HCT116 (cell line): Measurements from ENCODE around the gene ADGRF5. TPM values are rescaled to one million over a fixed set of nuclear protein-coding genes. Genes with fewer than 3 reads are reported as not detected.

Experiments
- ATAC-seq: fragments of 200-7000 bp; cut with Tn5 transposase; 2 replicates; pipeline ENCODE4 v1.9.1; 2020; ENCODE audit warnings: mild to moderate bottlenecking, moderate library complexity
- BruUV-seq: library from RNA; stranded (reverse); fragments of 400-500 nt; replicated peaks from 2 replicates; lab custom pipeline; 2021; lab: Mats Ljungman, UMichigan
- CTCF ChIA-PET: fragments of 300-600 bp; sonication (Branson Sonifier 250); formaldehyde crosslinking; loops from one replicate; lab custom pipeline; 2021; ENCODE audit warnings: antibody characterized with exemption; lab: Charles Lee
- POLR2A ChIA-PET: fragments of 300-600, 350-600 bp; sonication (Branson Sonifier 250); formaldehyde crosslinking; loops from one replicate; lab custom pipeline; 2021; ENCODE audit warnings: antibody characterized with exemption; lab: Charles Lee
- RAD21 ChIA-PET, 2 experiments: fragments of 300-600 bp; sonication (Branson Sonifier 250); formaldehyde crosslinking; loops; one replicate each; lab custom pipeline; 2023; ENCODE audit warnings: low total read pairs in 2 of 2; ENCODE audit not compliant: uncharacterized antibody in 2 of 2, unreplicated experiment in 2 of 2, low non-redundant PET in 1 of 2; lab: Charles Lee
- DNase-seq: peaks from one replicate; pipeline ENCODE4 v3.0.0-alpha.2; 2010; ENCODE audit warnings: low read depth, low spot score
- H2AFZ ChIP-seq: fragments of 200-600 bp; shearing (Covaris generic), sonication (generic); 2 replicates; pipeline ENCODE4 v1.6.1; 2017; ENCODE audit warnings: low read depth, mixed run types, mixed read lengths, antibody characterized with exemption, low read length; ENCODE audit not compliant: poor library complexity, severe bottlenecking
- H3K27ac ChIP-seq: 2 replicates; pipeline ENCODE4 v1.5.1; 2012; ENCODE audit warnings: low read depth, low read length
- H3K27me3 ChIP-seq: fragments of 200-600 bp; sonication (generic); 2 replicates; pipeline ENCODE4 v1.6.1; 2016; ENCODE audit warnings: mixed run types, low read length, mixed read lengths; ENCODE audit not compliant: insufficient read depth
- H3K36me3 ChIP-seq, 2 experiments: fragments of 200-500 bp in 1 of 2; fragments of 200-600 bp in 1 of 2; sonication (Bioruptor generic) in 1 of 2; sonication (generic) in 1 of 2; 2 replicates each; pipeline versions ENCODE4 v1.5.1 to v1.6.1; 2014 to 2016; ENCODE audit warnings: low read length in 2 of 2, inconsistent platforms in 1 of 2, mixed read lengths in 1 of 2, mixed run types in 1 of 2; ENCODE audit not compliant: insufficient read depth in 2 of 2, control insufficient read depth in 1 of 2
- H3K4me1 ChIP-seq, 2 experiments: fragments of 200-600 bp in 1 of 2; sonication (generic) in 1 of 2; 2 replicates each; pipeline versions ENCODE4 v1.5.1 to v1.6.1; 2012 to 2017; ENCODE audit warnings: low read length in 2 of 2, inconsistent platforms in 1 of 2, mild to moderate bottlenecking in 1 of 2, mixed read lengths in 1 of 2, mixed run types in 1 of 2, moderate library complexity in 1 of 2; ENCODE audit not compliant: insufficient read depth in 2 of 2, control insufficient read depth in 1 of 2
- H3K4me2 ChIP-seq: fragments of 200-600 bp; sonication (generic); 2 replicates; pipeline ENCODE4 v1.6.1; 2017; ENCODE audit warnings: mixed run types, low read length, mixed read lengths
- H3K4me3 ChIP-seq, 2 experiments: fragments of 200-600 bp in 1 of 2; sonication (generic) in 1 of 2; replicated peaks in 1 of 2; 2 replicates each; pipeline ENCODE4 v1.5.1; 2011 to 2016; ENCODE audit warnings: low read length in 2 of 2, control low read depth in 1 of 2, low read depth in 1 of 2, mild to moderate bottlenecking in 1 of 2, mixed read lengths in 1 of 2, mixed run types in 1 of 2
- H3K79me2 ChIP-seq: fragments of 200-600 bp; sonication (generic); 2 replicates; pipeline ENCODE4 v1.6.1; 2017; ENCODE audit warnings: mild to moderate bottlenecking, mixed run types, low read length, moderate library complexity, mixed read lengths; ENCODE audit not compliant: insufficient read depth
- H3K9ac ChIP-seq: fragments of 200-600 bp; sonication (generic); 2 replicates; pipeline ENCODE4 v1.6.1; 2016; ENCODE audit warnings: low read length, mixed read lengths
- H3K9me2 ChIP-seq: fragments of 200-600 bp; sonication (generic), shearing (Covaris generic); 2 replicates; pipeline ENCODE4 v1.6.1; 2017; ENCODE audit warnings: mixed run types, mild to moderate bottlenecking, moderate library complexity; ENCODE audit not compliant: insufficient read depth
- H3K9me3 ChIP-seq, 2 experiments: fragments of 200-500 bp in 1 of 2; fragments of 200-600 bp in 1 of 2; sonication (Bioruptor generic) in 1 of 2; sonication (generic) in 1 of 2; 2 replicates each; pipeline ENCODE4 v1.6.1; 2014 to 2017; ENCODE audit warnings: low read length in 2 of 2, mixed read lengths in 2 of 2, inconsistent platforms in 1 of 2, low read depth in 1 of 2, mild to moderate bottlenecking in 1 of 2, mixed run types in 1 of 2, moderate library complexity in 1 of 2; ENCODE audit not compliant: control insufficient read depth in 1 of 2, insufficient read depth in 1 of 2
- H4K20me1 ChIP-seq: fragments of 200-600 bp; sonication (generic), shearing (Covaris generic); 2 replicates; pipeline ENCODE4 v1.6.1; 2017; ENCODE audit warnings: mixed run types, mild to moderate bottlenecking, moderate library complexity; ENCODE audit not compliant: insufficient read depth
- CEBPB ChIP-seq: IDR thresholded peaks from 2 replicates; pipeline ENCODE4 v1.6.1; 2012; ENCODE audit warnings: low read depth
- EGR1 ChIP-seq: IDR thresholded peaks from 2 replicates; pipeline ENCODE4 v1.6.1; 2012; ENCODE audit warnings: low read depth
- ELF1 ChIP-seq: IDR thresholded peaks from 2 replicates; pipeline ENCODE4 v1.6.1; 2012; ENCODE audit warnings: low read depth, borderline replicate concordance
- EZH2 ChIP-seq: fragments of 200-600 bp; sonication (generic); IDR thresholded peaks from 2 replicates; pipeline ENCODE4 v1.6.1; 2017; ENCODE audit warnings: antibody characterized with exemption, mixed run types
- FOSL1 ChIP-seq: IDR thresholded peaks from 2 replicates; pipeline ENCODE4 v1.6.1; 2012; ENCODE audit warnings: low read depth
- JUND ChIP-seq: IDR thresholded peaks from 2 replicates; pipeline ENCODE4 v1.6.1; 2012
- MAX ChIP-seq: IDR thresholded peaks from 2 replicates; pipeline ENCODE4 v1.6.1; 2012
- POLR2A ChIP-seq: IDR thresholded peaks from 2 replicates; pipeline ENCODE4 v1.7.0; 2011; ENCODE audit warnings: borderline replicate concordance; ENCODE audit not compliant: insufficient read depth, insufficient read length; ENCODE audit errors: extremely low read depth
- POLR2AphosphoS5 ChIP-seq: IDR thresholded peaks from 2 replicates; pipeline ENCODE4 v1.6.1; 2011; ENCODE audit warnings: mild to moderate bottlenecking, low read depth, low read length, moderate library complexity
- RAD21 ChIP-seq: IDR thresholded peaks from 2 replicates; pipeline ENCODE4 v1.6.1; 2012; ENCODE audit warnings: low read depth, mild to moderate bottlenecking
- SIN3A ChIP-seq: IDR thresholded peaks from 2 replicates; pipeline ENCODE4 v1.6.1; 2012; ENCODE audit warnings: low read depth
- SP1 ChIP-seq: IDR thresholded peaks from 2 replicates; pipeline ENCODE4 v1.6.1; 2012; ENCODE audit warnings: low read depth
- SRF ChIP-seq: IDR thresholded peaks from 2 replicates; pipeline ENCODE4 v1.6.1; 2012; ENCODE audit warnings: low read depth
- YY1 ChIP-seq: IDR thresholded peaks from 2 replicates; pipeline ENCODE4 v1.6.1; 2011; ENCODE audit warnings: low read length, low read depth, moderate library complexity, mild to moderate bottlenecking; ENCODE audit not compliant: insufficient replicate concordance; ENCODE audit errors: extremely low read depth
- ZFX ChIP-seq: fragments of 450-650 bp; IDR thresholded peaks from 2 replicates; pipeline ENCODE4 v1.6.1; 2017
- ZNF274 ChIP-seq: fragments of 200-500 bp; sonication (Bioruptor generic); IDR thresholded peaks from 2 replicates; pipeline ENCODE4 v1.6.1; 2014; ENCODE audit warnings: mild to moderate bottlenecking, low read depth, low read length, inconsistent platforms
- intact Hi-C: fragments of 100-400 bp; cut with micrococcal nuclease; formaldehyde crosslinking; loops from 2 replicates; pipeline ENCODE4 v1.10.0; 2022
- total RNA-seq: library from RNA; stranded (reverse); gene quantifications from one replicate; pipeline ENCODE4 v1.2.1, GENCODE V29; 2021; ENCODE audit not compliant: unreplicated experiment
- TF ChIP-seq, protein P1 (sequence below): IDR thresholded peaks from 2 replicates; pipeline ENCODE4 v1.6.1; 2012
- TF ChIP-seq, protein P2 (sequence below): IDR thresholded peaks from 2 replicates; pipeline ENCODE4 v1.6.1; 2012; ENCODE audit warnings: low read depth

Gene ADGRF5
- total RNA-seq, 1 experiment from 2014 or later, result 0.17 TPM

GRCh38 chr6:46915380-46915779 lies 6.4 kb downstream of the ADGRF5 start:
- Histone ChIP-seq H4K20me1 (no peaks in the 10 kb centered on the region), H3K9ac (no peak overlapping the region), H3K27me3 (no peaks in the 10 kb centered on the region), H3K4me3 (no peak overlapping the region), H2AFZ (no peak overlapping the region), H3K9me2 (no peaks in the 10 kb centered on the region), H3K4me2 (no peak overlapping the region), H3K27ac (no peak overlapping the region), H3K79me2 (no peaks in the 10 kb centered on the region), H3K36me3 (no peaks in the 10 kb centered on the region), H3K4me1 (no peaks in the 10 kb centered on the region), H3K9me3 (no peaks in the 10 kb centered on the region)
- POLR2A ChIA-PET, result no interaction called here
- no peak for TF ChIP-seq SRF
- no peak for TF ChIP-seq EGR1
- TF ChIP-seq POLR2A, result no peak
- TF ChIP-seq, protein P1, sequence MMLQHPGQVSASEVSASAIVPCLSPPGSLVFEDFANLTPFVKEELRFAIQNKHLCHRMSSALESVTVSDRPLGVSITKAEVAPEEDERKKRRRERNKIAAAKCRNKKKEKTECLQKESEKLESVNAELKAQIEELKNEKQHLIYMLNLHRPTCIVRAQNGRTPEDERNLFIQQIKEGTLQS, result no peak
- TF ChIP-seq RAD21, result no peak
- TF ChIP-seq JUND, result no peak
- TF ChIP-seq YY1, result no peak
- no peak for TF ChIP-seq ZFX
- no peak for TF ChIP-seq ELF1
- no peak for TF ChIP-seq EZH2
- TF ChIP-seq SP1, result no peak
- no peak for TF ChIP-seq ZNF274
- TF ChIP-seq SIN3A, result no peak
- no peak for TF ChIP-seq POLR2AphosphoS5
- TF ChIP-seq, protein P2, sequence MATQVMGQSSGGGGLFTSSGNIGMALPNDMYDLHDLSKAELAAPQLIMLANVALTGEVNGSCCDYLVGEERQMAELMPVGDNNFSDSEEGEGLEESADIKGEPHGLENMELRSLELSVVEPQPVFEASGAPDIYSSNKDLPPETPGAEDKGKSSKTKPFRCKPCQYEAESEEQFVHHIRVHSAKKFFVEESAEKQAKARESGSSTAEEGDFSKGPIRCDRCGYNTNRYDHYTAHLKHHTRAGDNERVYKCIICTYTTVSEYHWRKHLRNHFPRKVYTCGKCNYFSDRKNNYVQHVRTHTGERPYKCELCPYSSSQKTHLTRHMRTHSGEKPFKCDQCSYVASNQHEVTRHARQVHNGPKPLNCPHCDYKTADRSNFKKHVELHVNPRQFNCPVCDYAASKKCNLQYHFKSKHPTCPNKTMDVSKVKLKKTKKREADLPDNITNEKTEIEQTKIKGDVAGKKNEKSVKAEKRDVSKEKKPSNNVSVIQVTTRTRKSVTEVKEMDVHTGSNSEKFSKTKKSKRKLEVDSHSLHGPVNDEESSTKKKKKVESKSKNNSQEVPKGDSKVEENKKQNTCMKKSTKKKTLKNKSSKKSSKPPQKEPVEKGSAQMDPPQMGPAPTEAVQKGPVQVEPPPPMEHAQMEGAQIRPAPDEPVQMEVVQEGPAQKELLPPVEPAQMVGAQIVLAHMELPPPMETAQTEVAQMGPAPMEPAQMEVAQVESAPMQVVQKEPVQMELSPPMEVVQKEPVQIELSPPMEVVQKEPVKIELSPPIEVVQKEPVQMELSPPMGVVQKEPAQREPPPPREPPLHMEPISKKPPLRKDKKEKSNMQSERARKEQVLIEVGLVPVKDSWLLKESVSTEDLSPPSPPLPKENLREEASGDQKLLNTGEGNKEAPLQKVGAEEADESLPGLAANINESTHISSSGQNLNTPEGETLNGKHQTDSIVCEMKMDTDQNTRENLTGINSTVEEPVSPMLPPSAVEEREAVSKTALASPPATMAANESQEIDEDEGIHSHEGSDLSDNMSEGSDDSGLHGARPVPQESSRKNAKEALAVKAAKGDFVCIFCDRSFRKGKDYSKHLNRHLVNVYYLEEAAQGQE, result no peak
- TF ChIP-seq MAX, result no peak
- TF ChIP-seq FOSL1, result no peak
- no peak for TF ChIP-seq CEBPB
- ATAC-seq, result no peak
- intact Hi-C loops, result no loop called here
- DNase-seq, result no peak
- RAD21 ChIA-PET, result no interaction called here
- CTCF ChIA-PET, result interaction anchor here (1.3 kb wide), 1 partner anchor 11 kb away, joined by 3 read pairs; no protein-coding TSS in a partner anchor
- no TSS peak for BruUV-seq
